Prostate gland (tissue), 2 donors: Measurements from ENCODE around the gene IL1RAPL2. TPM values are rescaled to one million over a fixed set of nuclear protein-coding genes. Genes with fewer than 3 reads are reported as not detected.

ENCODE experiments used
- DNase-seq: peaks from one replicate; pipeline ENCODE4 v3.0.0-alpha.2; 2019; ENCODE audit warnings: low spot score
- H3K27ac ChIP-seq, 2 donors: fragments of 200-600 bp; sonication (generic); 2 replicates each; pipeline ENCODE4 v1.5.1; 2017 to 2019
- H3K27me3 ChIP-seq: fragments of 200-600 bp; sonication (generic); replicated peaks from 2 replicates; pipeline ENCODE4 v1.5.1; 2019; ENCODE audit not compliant: insufficient read depth
- H3K36me3 ChIP-seq, 2 donors: fragments of 200-600 bp; sonication (generic); 1 replicate in 1 of 2; 2 replicates in 1 of 2; pipeline versions ENCODE4 v1.5.1 to v1.8.1; 2017 to 2019
- H3K4me1 ChIP-seq: fragments of 200-600 bp; sonication (generic); replicated peaks from 2 replicates; pipeline ENCODE4 v1.5.1; 2019
- H3K4me3 ChIP-seq, 2 donors: fragments of 200-600 bp; sonication (generic); 2 replicates each; pipeline ENCODE4 v1.5.1; 2017 to 2019
- H3K9me3 ChIP-seq: fragments of 200-600 bp; sonication (generic); 2 replicates; pipeline ENCODE4 v1.5.1; 2017
- CTCF ChIP-seq, 4 experiments: fragments of 200-600 bp in 2 of 4; fragments of 450-650 bp in 2 of 4; sonication (generic) in 2 of 4; IDR thresholded peaks; 1 replicate in 3 of 4; 2 replicates in 1 of 4; pipeline ENCODE4 v1.5.1; 2016 to 2019; ENCODE audit warnings: antibody characterized with exemption in 4 of 4, mild to moderate bottlenecking in 2 of 4, moderate library complexity in 2 of 4
- POLR2A ChIP-seq: fragments of 450-650 bp; IDR thresholded peaks from one replicate; pipeline ENCODE4 v1.6.1; 2016; ENCODE audit warnings: antibody characterized with exemption, mild to moderate bottlenecking
- POLR2AphosphoS5 ChIP-seq: sonication (generic); formaldehyde crosslinking; IDR thresholded peaks from one replicate; pipeline ENCODE4 v1.6.1; 2017; ENCODE audit warnings: antibody characterized with exemption
- WGBS: methylation state at CpG from one replicate; pipeline ENCODE4 v1.1.5; 2018; 5-methylcytosine and 5-hydroxymethylcytosine counted together
- intact Hi-C: fragments of 100-400 bp; cut with DNase I; formaldehyde crosslinking; loops from one replicate; pipeline ENCODE4 v1.14.2; 2022
- total RNA-seq, 2 donors: library from RNA; depleted of rRNA; stranded (reverse); fragments of >200 nt; gene quantifications; one replicate each; pipeline ENCODE4 v1.1.0, GENCODE V29; 2016

Gene IL1RAPL2
- total RNA-seq, 2 donors from 2014 or later, result 0.51 TPM; not detected in 1

DNA sequence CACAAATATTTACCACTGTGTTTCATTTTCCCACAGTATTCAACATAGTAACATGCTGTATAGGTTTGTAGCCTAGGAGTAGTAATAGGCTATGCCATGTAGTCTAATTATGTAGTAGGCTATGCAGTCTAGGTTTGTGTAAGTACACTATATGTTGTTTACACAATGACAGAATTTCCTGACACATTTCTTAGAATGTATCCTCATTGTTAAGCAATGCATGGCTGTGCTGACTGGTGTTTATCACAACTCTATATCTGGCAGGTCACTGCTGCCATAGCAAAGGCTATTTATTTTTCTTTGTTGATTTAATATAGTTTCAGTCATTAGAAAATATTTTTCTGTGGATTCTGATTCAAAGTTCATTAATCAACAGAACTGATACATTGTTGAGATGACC is 762.8 kb downstream of the IL1RAPL2 start:
- Histone ChIP-seq H3K9me3 (no peaks in the 10 kb centered on the region), H3K27ac (no peak overlapping the region), H3K36me3 (no peaks in the 10 kb centered on the region), H3K4me1 (no peaks in the 10 kb centered on the region), H3K4me3 (no peak overlapping the region), H3K27me3 (no peaks in the 10 kb centered on the region)
- intact Hi-C loops, result no loop called here
- no peak for DNase-seq
- TF ChIP-seq POLR2A, result no peak
- TF ChIP-seq POLR2AphosphoS5, result no peak
- TF ChIP-seq CTCF (IDR thresholded peaks at IDR 0.05), result no peak

DNA sequence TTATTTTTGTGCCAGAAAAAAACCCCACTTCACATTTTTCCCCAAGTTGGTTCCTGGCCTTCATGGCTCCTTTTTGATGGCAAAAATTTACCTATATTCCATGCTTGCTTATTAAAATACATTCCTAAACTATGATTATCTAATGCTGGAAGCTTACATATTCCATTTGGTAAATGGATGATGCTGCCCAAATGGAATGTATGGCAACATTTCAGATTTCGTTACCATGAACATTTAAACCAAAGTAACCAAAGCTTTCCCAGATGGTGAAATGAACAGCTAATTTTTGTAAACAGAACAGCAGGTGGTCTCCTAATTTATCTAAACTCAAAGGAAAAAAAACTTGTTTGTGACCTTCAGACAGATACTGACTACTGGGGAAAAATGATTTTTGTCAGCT is 765.2 kb downstream of the IL1RAPL2 start:
- H3K36me3 ChIP-seq, result no peaks in the 10 kb centered on the region
- no peak overlapping the region for H3K27ac ChIP-seq
- no peaks in the 10 kb centered on the region for H3K9me3 ChIP-seq
- H3K27me3 ChIP-seq, result no peaks in the 10 kb centered on the region
- no peak for DNase-seq
- WGBS, result 43% methylated on average over 1 of the region's 1 CpG
- intact Hi-C loops, result no loop called here
- H3K4me1 ChIP-seq, result no peaks in the 10 kb centered on the region
- TF ChIP-seq POLR2A (no peak), POLR2AphosphoS5 (no peak), CTCF (IDR thresholded peaks at IDR 0.05) (no peak)
- H3K4me3 ChIP-seq, result no peak overlapping the region

- H3K36me3 ChIP-seq, result no peaks in the 10 kb centered on the region
- TF ChIP-seq POLR2AphosphoS5 (no peak), CTCF (IDR thresholded peaks at IDR 0.05) (no peak), POLR2A (no peak)
- no peaks in the 10 kb centered on the region for H3K27me3 ChIP-seq
- H3K4me3 ChIP-seq, result no peak overlapping the region
- WGBS, result 96% methylated on average over 3 of the region's 3 CpGs
- no peak overlapping the region for H3K27ac ChIP-seq
- H3K9me3 ChIP-seq, result no peaks in the 10 kb centered on the region
- intact Hi-C loops, result no loop called here
- DNase-seq, result no peak
- no peaks in the 10 kb centered on the region for H3K4me1 ChIP-seq
These were observed 781.4 kb downstream of the IL1RAPL2 start for GRCh38 chrX:105347373-105347772.

GRCh38 chrX:105349476-105349875 is 783.5 kb downstream of the IL1RAPL2 start:
- intact Hi-C loops, result no loop called here
- no peak overlapping the region for H3K27ac ChIP-seq
- H3K36me3 ChIP-seq, result no peaks in the 10 kb centered on the region
- TF ChIP-seq POLR2AphosphoS5, result no peak
- TF ChIP-seq CTCF (IDR thresholded peaks at IDR 0.05), result no peak
- H3K27me3 ChIP-seq, result no peaks in the 10 kb centered on the region
- no peak overlapping the region for H3K4me3 ChIP-seq
- no peaks in the 10 kb centered on the region for H3K9me3 ChIP-seq
- no peaks in the 10 kb centered on the region for H3K4me1 ChIP-seq
- DNase-seq, result no peak

DNA sequence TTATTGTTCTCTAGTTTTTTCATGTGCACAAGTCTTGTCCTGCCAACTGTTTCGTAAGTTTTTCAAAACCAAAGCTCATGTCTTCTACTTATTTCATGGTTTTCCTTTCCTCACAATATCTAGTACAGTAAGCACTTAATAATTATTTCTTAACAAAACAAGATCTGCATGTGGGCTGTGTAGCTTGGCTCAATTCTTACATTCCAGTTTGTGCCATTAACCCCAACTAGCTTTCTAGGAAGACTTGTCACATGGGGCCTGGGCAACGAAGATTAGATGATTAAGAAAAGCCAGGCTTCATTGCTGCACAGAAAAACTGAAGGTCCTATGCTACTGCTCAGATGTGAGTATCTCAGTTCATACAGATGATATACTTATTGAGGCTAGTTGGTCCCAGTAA is 809.8 kb downstream of the IL1RAPL2 start:
- intact Hi-C loops, result no loop called here
- H3K27ac ChIP-seq, result no peak overlapping the region
- TF ChIP-seq POLR2AphosphoS5 (peak; percentile 57), POLR2A (no peak)
- no peak overlapping the region for H3K4me3 ChIP-seq
- WGBS, result 24% methylated on average over 2 of the region's 2 CpGs
- no peaks in the 10 kb centered on the region for H3K36me3 ChIP-seq
- peak; percentile 3 for DNase-seq
- no peaks in the 10 kb centered on the region for H3K27me3 ChIP-seq
- no peaks in the 10 kb centered on the region for H3K9me3 ChIP-seq
- H3K4me1 ChIP-seq, result no peaks in the 10 kb centered on the region
